Activated naive CD4-positive, alpha-beta T cell treated with anti-CD3 and anti-CD28 coated beads, Interleukin-2, amount 50 U/mL, for 24 hours (primary cell): ENCODE results near the gene SLC30A2.
A peak's percentile ranks its signal among the peaks of the same experiment; 100 is the strongest.

ENCODE experiments used
- H3K27ac Mint-ChIP-seq: one replicate; pipeline ENCODE4 v1.8.0; 2021; ENCODE audit warnings: mild to moderate bottlenecking, mixed read lengths
- H3K27me3 Mint-ChIP-seq: one replicate; pipeline ENCODE4 v1.8.0; 2021; ENCODE audit warnings: mixed read lengths
- H3K36me3 Mint-ChIP-seq: one replicate; pipeline ENCODE4 v1.8.0; 2021; ENCODE audit warnings: mixed read lengths
- H3K4me1 Mint-ChIP-seq: one replicate; pipeline ENCODE4 v1.8.0; 2021; ENCODE audit warnings: mixed read lengths
- H3K4me3 Mint-ChIP-seq: one replicate; pipeline ENCODE4 v1.8.0; 2021; ENCODE audit warnings: mild to moderate bottlenecking, mixed read lengths
- H3K9me3 Mint-ChIP-seq: one replicate; pipeline ENCODE4 v1.8.0; 2021; ENCODE audit warnings: mixed read lengths

SLC30A2 gene

DNA sequence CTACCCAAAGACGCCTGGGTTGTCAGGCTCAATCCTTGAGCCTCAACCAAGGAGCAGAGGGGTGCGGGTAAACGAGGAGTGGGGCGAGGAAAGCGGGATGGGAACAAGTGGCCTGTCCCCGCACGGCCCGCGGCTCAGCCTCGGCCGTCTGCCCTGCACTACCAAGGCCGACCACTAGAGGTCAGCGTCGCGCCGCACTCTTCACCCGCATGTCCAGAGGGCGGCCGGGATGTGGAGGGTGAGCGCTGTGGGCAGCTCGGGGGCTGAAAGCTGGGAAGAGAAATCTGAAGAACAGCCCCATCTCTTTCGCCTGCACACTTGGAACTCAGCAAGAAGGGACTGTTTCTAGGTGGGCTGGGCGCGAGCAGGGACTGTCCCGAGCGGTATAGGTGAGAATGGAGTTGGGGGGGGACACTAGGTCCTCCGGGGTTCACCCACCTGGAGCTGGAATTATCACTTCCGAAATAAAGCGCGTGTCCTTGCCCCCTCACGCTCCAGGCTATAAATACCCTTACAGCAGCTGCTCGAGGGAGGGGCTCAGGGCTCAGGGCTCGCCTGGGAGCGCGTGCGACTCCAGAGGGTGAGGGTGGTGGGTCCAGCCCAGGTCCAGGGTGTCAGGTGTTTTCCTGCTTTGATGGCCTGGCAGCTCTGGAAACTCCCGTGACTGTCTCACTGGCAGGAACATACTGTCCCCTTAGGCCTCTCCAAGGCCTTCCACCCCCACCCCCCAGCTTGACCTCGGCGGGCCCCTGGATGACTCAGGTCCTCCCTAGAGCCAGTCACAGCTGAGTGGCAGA, 9.8 kb downstream of the SLC30A2 start:
- Mint-ChIP-seq H3K27me3 (no peaks in the 10 kb centered on the region), H3K9me3 (no peaks in the 10 kb centered on the region), H3K4me1 (peaks cover 11% of the 10 kb centered on the region), H3K4me3 (peak overlapping the region; percentile 97), H3K36me3 (no peaks in the 10 kb centered on the region), H3K27ac (peak overlapping the region; percentile 68)

DNA sequence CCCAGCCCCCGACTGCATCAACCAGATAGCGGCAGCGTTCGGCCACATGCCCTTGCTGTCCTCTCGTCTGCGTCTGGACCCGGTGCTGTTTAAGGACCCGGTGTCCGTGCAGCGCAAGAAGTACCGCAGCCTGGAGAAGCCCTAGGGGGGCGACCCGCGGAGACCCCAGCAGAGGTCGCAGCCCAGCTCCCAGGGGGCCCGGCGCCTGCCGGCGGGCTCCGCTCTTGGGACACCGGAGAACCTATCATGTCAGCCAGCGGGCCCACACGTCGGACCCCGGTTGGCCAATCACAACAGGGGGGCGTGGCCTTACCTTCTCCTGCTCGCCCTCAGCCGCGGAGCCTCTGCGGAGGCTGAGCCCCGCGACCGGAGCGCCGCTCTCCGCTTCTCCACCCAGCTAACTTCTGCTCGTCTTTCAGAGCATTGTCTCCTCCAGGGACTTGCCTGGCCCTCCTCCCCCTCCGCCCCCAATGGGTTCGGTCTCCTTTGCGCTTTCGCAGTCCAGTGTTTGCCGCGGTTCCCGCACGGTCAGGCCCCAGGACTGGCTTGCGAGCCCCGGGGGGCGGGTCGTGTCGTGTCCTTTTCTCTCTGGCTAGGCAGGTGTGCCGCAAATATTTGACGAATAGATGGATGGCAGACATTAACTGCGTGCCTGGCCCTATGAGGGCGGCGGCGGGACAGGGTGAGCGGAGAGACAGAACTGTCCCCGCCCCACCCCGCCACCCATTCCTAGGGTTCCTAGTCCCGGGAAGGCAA, 10.5 kb downstream of the SLC30A2 start:
- Mint-ChIP-seq H3K4me3 (peak overlapping the region; percentile 97), H3K4me1 (peaks cover 11% of the 10 kb centered on the region), H3K36me3 (no peaks in the 10 kb centered on the region), H3K9me3 (no peaks in the 10 kb centered on the region), H3K27ac (peak overlapping the region; percentile 68), H3K27me3 (no peaks in the 10 kb centered on the region)

DNA sequence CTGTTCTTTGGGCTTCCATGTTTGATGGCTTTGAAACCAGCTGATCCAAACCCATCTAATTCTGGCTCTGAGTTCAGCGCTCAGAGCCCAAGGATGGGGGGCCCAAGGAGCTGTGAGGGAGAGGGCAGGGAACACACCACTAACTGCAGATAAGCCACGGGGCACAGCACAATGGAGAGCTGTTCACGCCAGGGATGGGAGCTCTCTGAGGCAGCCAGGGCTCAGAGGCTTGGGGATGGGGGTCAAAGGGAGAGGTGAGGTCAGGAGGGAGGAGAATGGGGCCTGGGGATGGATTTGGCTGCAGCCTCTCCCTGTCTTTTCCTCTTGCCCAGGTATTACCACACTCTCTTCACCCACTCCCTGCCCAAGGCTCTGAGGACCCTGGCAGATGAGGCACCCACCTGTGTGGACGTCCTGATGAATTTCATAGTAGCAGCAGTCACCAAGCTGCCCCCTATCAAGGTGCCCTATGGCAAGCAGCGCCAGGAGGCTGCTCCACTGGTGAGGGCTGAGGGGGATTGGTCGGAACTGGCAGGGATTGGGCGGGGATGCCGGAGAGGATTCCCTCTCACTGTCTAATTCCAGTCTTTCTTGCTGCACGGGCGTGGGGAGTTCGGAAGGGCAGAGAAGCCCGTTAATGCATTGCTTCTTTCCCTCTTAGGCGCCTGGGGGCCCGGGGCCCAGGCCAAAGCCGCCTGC, 11.3 kb downstream of the SLC30A2 start:
- H3K36me3 Mint-ChIP-seq: no peaks in the 10 kb centered on the region
- peaks cover 11% of the 10 kb centered on the region for H3K4me1 Mint-ChIP-seq
- H3K27me3 Mint-ChIP-seq: no peaks in the 10 kb centered on the region
- H3K27ac Mint-ChIP-seq: no peak overlapping the region
- H3K4me3 Mint-ChIP-seq: peak overlapping the region; percentile 97
- no peaks in the 10 kb centered on the region for H3K9me3 Mint-ChIP-seq

DNA sequence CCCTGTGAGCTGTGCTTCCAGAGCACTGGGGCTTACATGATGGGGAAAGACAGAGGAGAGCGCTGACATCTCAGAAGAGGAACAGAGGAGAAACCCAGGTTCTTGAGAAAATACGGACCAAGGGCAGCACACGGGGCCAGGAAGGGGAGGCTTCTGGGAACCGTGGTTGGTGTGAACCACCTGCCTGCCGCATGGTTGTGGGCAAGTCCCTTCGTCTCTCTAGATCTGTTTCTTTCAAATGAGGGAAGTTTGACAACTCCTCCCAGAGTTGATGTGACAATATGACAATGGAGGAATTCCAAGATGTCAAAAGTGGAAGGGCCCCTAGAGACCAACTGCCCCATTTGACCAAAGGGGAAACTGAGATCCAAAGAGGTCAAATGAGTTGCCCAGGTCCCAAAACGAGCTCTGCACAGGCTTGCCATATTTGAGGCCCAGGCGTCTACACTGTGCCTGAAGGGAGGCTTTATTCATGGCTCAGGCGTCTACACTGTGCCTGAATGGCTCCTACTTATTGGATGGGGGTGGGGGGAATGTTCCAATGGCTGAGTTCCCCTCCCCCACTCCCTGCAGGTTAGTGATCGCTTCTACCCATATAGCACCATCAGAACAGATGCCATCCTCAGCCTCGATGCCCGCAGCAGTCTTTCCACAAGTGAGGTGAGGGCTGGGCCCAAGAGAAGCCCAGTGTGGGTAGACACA, 13.1 kb downstream of the SLC30A2 start:
- Mint-ChIP-seq H3K9me3 (no peaks in the 10 kb centered on the region), H3K36me3 (no peaks in the 10 kb centered on the region), H3K4me1 (peaks cover 11% of the 10 kb centered on the region), H3K27ac (no peak overlapping the region), H3K27me3 (no peaks in the 10 kb centered on the region), H3K4me3 (no peak overlapping the region)

DNA sequence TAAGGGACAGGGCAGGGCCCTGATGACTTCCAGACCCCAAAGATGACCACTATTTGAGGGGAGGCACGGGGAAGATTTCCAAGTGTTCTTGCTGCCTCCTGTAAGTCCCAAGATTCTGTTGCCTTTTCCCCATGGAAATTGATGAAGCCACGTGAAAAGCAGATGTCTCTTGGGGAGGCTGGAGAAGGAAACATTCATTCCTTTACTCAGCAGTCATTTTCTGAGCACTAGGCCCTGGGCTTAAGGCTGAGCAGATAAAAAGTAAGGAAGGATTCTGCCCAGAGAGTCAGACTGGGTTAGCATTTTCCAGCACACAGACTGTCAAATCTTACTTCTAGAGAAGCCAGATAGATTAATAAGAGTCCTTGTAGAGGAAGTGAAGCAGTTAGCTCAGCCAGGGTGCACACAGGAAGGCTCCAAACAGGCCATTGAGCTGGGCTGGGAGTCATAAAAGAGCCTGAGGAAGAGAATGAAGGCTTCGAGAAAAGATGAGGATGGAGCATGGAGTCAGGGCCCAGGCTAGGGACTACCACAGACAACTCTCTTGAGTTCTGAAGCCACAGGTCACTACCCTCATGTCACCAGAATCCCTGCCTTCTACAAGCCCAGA, 14.2 kb downstream of the SLC30A2 start:
- H3K4me3 Mint-ChIP-seq: no peak overlapping the region

DNA sequence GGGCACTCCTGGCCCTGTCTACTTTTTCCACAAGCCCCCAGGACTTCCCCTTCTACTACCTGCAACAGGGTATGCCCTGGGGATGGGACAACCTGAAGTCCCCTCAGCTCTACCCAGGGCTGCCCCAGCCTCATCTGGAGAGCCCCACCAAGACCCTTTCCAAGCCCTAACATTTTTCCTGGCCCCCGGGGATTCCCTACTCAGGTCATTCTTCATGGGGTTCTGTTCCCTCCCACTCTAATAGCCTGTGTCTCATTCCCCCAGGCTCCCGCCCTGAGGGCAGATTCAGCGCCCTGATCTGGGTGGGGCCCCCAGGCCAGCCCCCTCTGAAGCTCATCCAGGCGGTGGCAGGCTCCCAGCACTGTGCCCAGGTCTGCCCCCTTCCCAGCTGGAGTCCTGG, 14.7 kb downstream of the SLC30A2 start:
- Mint-ChIP-seq H3K36me3 (no peaks in the 10 kb centered on the region), H3K27me3 (no peaks in the 10 kb centered on the region)

More for the DNA sequence above, 14.2 kb downstream of the SLC30A2 start:
- H3K4me1 Mint-ChIP-seq: peaks cover 11% of the 10 kb centered on the region
- H3K27me3 Mint-ChIP-seq: no peaks in the 10 kb centered on the region
- H3K36me3 Mint-ChIP-seq: no peaks in the 10 kb centered on the region
- no peak overlapping the region for H3K27ac Mint-ChIP-seq
- H3K9me3 Mint-ChIP-seq: no peaks in the 10 kb centered on the region

DNA sequence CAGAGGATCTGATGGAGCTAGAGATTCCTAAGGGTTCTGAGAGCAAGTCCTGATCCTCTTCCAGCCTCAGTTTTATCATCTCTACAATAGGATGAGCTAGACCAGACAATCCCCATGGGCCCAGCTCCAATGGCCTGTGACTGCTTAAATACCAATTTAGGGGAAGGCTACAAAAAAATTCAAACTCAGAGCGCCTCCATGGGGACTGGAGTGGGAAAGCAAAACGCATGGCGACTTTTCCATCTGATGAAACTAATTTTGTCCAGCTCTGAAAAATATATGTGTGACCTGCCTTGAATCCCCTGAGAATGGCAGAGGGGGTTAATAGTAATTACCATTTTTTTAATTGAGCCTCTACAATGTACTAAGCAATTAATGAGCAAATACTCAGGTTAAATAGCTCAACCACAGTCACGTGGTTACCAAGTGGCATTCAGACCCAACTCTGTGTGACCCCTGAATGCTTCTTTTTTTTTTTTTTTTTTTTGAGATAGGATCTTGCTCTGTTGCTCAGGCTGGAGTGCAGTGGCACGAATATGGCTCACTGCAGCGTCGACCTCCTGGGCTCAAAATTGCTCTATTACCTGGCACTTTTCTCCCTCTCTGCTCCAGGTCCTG, 15.9 kb downstream of the SLC30A2 start:
- H3K27me3 Mint-ChIP-seq: no peaks in the 10 kb centered on the region
- H3K27ac Mint-ChIP-seq: no peak overlapping the region
- H3K36me3 Mint-ChIP-seq: no peaks in the 10 kb centered on the region
- H3K4me1 Mint-ChIP-seq: peaks cover 8% of the 10 kb centered on the region
- no peak overlapping the region for H3K4me3 Mint-ChIP-seq
- H3K9me3 Mint-ChIP-seq: no peaks in the 10 kb centered on the region

More for the DNA sequence above, 14.7 kb downstream of the SLC30A2 start:
- peak overlapping the region; percentile 82 for H3K27ac Mint-ChIP-seq
- peaks cover 11% of the 10 kb centered on the region for H3K4me1 Mint-ChIP-seq
- no peak overlapping the region for H3K4me3 Mint-ChIP-seq
- H3K9me3 Mint-ChIP-seq: no peaks in the 10 kb centered on the region

DNA sequence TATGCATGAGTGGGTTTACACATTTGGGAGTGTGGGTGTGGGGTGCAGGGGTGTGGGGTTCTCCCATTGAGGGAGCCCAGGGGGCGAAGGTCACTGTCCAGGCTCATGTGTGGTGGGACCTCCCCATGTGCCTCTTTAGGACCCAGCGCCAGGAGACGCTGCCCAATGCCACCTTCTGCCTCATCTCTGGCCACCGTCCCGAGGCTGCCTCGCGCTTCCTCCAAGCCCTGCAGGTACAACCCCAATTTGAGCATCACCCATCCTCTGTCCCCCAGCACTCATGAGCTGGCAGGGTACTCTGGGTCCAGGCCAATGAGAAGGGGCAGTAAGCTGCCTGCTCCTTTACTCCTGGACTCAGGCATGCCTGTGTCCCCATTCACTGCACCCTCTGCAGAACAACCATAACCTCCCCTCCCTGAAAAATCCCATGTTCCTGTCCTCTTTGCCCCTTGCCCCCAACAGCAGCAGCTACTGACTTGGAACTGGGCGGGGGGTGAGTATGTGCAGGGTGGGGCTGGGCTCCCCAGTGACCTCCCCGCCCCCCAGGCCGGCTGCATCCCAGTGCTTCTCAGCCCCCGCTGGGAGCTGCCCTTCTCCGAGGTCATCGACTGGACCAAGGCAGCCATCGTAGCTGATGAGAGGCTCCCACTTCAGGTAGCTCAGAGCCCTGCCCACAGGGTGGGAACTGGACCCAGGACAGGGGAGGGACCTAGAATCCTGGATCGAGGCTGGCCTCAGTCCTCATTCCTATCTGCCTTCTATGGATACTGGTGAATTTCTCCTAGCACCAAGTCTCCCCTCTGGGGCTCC, 16.7 kb downstream of the SLC30A2 start:
- H3K27me3 Mint-ChIP-seq: no peaks in the 10 kb centered on the region
- no peaks in the 10 kb centered on the region for H3K36me3 Mint-ChIP-seq
- peaks cover under 1% of the 10 kb centered on the region for H3K4me1 Mint-ChIP-seq
- H3K4me3 Mint-ChIP-seq: no peak overlapping the region
- no peaks in the 10 kb centered on the region for H3K9me3 Mint-ChIP-seq
- H3K27ac Mint-ChIP-seq: no peak overlapping the region

DNA sequence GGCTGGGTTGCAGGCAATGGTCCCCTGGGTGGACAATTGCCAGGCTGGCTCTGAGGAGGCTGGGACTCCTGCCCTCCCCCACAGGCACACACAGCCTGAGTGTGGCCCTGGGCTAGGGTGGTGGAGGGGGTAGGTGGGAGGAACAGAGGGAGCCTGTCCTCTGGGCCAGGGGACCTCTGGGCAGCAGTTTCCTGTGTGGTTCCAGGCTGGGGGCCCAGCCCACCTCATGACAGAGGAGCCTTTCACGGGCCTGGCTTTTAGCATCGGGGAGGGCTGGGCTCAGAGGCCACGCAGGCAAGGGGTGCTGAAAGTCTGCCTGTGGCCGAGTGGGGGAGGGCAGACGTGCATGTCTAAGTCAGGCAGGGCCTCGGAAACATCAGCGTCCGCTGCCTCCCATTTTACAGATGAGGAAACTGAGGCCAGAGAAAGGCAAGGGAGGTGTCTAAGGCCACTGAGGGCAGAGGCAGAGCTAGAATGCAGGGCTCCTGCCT, 17.4 kb downstream of the SLC30A2 start:
- no peaks in the 10 kb centered on the region for H3K4me1 Mint-ChIP-seq
- no peak overlapping the region for H3K27ac Mint-ChIP-seq
- no peaks in the 10 kb centered on the region for H3K27me3 Mint-ChIP-seq
- H3K36me3 Mint-ChIP-seq: no peaks in the 10 kb centered on the region
- H3K4me3 Mint-ChIP-seq: no peak overlapping the region
- no peaks in the 10 kb centered on the region for H3K9me3 Mint-ChIP-seq

DNA sequence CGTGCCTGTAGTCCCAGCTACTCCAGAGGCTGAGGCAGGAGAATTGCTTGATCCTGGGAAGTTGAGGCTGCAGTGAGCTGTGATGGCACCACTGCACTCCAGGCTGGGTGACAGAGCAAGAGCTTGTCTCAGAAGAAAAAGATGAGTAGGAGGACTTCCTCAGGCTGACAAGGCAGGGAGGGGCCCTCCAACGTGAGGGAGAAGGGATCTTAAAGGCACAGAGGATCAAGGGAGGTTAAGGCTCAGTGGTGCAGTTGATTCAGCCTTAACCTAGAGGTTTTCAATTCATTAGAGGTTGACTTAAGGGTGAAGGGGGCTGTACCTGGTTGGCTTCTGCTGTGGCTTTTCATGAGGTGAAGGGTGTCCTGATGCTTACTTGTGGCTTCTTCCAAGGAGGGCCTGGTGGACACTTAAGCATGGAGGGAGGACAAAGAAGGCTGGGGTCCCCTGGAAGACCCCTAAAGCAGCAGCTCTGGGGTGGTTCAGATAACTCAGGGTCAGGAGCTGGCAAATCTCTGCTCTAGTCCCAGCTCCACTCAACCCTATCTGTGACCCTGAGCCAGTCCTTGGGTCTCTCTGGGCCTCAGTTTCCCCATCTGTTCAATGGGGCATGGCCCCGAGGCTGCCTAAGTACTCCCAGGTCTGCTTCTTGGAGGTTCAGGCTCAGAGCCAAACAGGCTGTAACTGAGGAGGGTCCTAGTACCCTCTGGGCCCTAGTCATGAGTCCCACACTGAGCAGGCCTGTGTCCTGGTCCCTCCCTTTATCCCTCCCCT, 18.0 kb downstream of the SLC30A2 start:
- Mint-ChIP-seq H3K4me1 (no peaks in the 10 kb centered on the region), H3K27me3 (no peaks in the 10 kb centered on the region), H3K9me3 (no peaks in the 10 kb centered on the region), H3K27ac (no peak overlapping the region), H3K4me3 (no peak overlapping the region), H3K36me3 (no peaks in the 10 kb centered on the region)

DNA sequence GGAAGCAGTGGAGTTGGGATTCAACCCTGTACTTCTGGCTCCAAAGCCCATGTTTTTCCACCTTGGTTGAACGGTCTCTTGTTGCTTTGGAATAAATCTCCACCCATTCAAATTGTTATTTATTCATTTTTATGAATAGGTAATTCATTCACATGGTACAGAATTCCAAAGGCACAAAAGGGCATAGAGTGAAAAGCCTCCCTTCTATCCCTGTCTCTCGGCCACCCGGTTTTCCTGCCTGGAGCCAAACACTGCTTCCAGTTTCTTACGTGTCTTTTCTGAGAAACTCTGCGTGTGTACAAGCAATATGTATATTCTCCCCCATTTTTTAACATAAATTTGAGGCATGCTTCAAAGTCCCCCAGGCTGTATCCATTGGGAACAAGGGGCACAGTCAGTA, 20.4 kb downstream of the SLC30A2 start:
- H3K27me3 Mint-ChIP-seq: no peaks in the 10 kb centered on the region
- H3K36me3 Mint-ChIP-seq: no peaks in the 10 kb centered on the region
- H3K4me1 Mint-ChIP-seq: no peaks in the 10 kb centered on the region
- no peak overlapping the region for H3K4me3 Mint-ChIP-seq
- no peak overlapping the region for H3K27ac Mint-ChIP-seq
- H3K9me3 Mint-ChIP-seq: no peaks in the 10 kb centered on the region

DNA sequence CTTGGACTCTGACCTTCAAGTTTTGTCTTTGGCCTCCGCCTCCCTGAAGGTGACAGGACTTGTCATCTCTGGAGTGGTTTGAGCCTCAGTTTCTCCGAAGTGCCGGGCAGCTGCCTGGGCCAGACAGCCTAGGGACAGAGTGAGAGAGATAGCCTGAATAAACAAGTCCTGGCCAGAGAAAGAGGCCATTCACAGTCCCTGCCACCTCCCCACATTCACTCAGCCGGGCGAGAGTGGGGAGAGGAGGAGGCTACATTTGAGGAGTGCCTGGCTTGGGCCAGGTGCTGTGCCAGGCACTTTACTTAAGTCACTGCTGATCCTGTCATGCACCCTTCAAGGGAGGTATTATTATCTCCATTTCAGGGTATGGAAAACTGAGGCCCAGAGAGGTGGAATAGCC, 20.9 kb downstream of the SLC30A2 start:
- H3K27ac Mint-ChIP-seq: no peak overlapping the region
- H3K36me3 Mint-ChIP-seq: no peaks in the 10 kb centered on the region
- H3K27me3 Mint-ChIP-seq: no peaks in the 10 kb centered on the region
- no peak overlapping the region for H3K4me3 Mint-ChIP-seq
- no peaks in the 10 kb centered on the region for H3K9me3 Mint-ChIP-seq
- H3K4me1 Mint-ChIP-seq: no peaks in the 10 kb centered on the region

DNA sequence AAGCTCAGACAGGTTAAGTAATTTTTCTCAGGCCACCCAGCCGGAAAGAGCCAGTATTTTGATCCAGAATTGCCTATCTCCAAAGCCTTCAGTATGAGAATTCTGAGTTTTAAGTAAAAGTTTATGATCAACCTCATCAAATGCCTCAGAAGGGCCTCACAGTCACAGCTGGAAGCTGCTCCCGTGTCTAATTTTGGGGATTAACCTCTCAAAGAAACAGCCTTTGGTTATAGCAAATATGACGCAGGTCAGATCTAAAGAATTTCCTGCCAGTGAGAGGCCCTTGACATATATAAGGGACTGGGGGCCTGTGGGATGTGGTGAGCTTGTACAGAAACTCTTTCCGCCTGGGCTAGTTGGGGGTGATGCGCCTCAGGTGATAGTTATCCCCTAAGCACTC, 22.1 kb downstream of the SLC30A2 start:
- no peaks in the 10 kb centered on the region for H3K27me3 Mint-ChIP-seq
- no peaks in the 10 kb centered on the region for H3K9me3 Mint-ChIP-seq
- H3K4me3 Mint-ChIP-seq: no peak overlapping the region
- H3K36me3 Mint-ChIP-seq: no peaks in the 10 kb centered on the region
- no peak overlapping the region for H3K27ac Mint-ChIP-seq
- peaks cover 5% of the 10 kb centered on the region for H3K4me1 Mint-ChIP-seq
